OCI-LY3 (cell line): ENCODE results near the gene SMAD5.

Experiments used
- EZH2phosphoT487 ChIP-seq: fragments of 200-600 bp; shearing (Covaris generic); IDR thresholded peaks from 2 replicates; pipeline ENCODE4 v1.6.1; 2018; ENCODE audit warnings: antibody characterized with exemption, mixed run types, low read depth
- TF ChIP-seq, protein P1 (sequence below): fragments of 200-600, 300-600 bp; sonication (generic); IDR thresholded peaks from 2 replicates; pipeline ENCODE4 v1.5.1; 2014; ENCODE audit warnings: antibody characterized with exemption, low read length, low read depth

DNA sequence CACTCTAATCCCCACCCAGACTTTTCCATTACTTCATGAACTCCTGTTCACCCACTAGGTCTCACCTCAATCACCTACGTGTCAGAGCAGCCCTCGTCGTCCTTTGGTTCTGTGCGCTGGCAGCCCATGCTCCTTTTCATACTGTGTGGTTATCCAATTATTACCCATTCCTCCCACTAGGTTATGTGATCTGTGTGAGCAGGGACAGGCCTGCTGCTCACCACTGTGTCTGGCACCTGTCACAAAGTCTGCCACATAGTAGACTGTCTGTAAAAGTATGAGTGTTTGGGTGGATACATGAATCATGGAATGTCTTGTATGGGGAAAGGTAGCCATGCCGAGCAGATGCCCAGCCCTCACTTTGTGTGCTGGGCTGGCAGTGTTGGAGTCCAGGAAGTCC, 12.1 kb upstream of the SMAD5 start:
- TF ChIP-seq, protein P1, sequence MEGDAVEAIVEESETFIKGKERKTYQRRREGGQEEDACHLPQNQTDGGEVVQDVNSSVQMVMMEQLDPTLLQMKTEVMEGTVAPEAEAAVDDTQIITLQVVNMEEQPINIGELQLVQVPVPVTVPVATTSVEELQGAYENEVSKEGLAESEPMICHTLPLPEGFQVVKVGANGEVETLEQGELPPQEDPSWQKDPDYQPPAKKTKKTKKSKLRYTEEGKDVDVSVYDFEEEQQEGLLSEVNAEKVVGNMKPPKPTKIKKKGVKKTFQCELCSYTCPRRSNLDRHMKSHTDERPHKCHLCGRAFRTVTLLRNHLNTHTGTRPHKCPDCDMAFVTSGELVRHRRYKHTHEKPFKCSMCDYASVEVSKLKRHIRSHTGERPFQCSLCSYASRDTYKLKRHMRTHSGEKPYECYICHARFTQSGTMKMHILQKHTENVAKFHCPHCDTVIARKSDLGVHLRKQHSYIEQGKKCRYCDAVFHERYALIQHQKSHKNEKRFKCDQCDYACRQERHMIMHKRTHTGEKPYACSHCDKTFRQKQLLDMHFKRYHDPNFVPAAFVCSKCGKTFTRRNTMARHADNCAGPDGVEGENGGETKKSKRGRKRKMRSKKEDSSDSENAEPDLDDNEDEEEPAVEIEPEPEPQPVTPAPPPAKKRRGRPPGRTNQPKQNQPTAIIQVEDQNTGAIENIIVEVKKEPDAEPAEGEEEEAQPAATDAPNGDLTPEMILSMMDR: no peak
- no peak for TF ChIP-seq EZH2phosphoT487
